Activated effector memory CD4-positive, alpha-beta T cell treated with anti-CD3 and anti-CD28 coated beads, Interleukin-2, amount 50 U/mL, for 16 hours (primary cell): ENCODE data around the gene MYO1H.
"Not testable (repeated sequence)": the region's sequence is repeated elsewhere in the genome, so short reads cannot be mapped to it uniquely, and the experiment has no call there.

Source experiments
- DNase-seq: peaks from one replicate; pipeline ENCODE4 v3.0.0-alpha.2; 2020

MYO1H gene

DNA sequence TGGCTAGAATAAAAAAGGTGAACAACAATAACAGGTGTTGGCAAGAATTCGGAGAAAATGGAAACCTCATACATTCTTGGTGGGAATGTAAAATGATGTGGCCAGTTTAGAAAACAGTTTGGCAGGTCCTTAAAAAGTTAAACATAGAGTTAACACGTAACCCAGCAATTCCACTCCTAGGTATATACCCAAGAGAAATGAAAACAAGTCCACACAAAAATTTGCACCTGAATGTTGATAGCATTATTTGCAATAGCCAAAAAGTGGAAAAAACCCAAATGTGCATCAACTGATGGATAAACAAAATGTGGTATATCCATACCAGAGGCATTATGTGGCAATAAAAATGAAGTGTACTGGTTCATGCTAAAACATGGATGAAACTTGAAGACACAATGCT lies 2.3 kb upstream of the MYO1H start:
- no peak for DNase-seq

DNA sequence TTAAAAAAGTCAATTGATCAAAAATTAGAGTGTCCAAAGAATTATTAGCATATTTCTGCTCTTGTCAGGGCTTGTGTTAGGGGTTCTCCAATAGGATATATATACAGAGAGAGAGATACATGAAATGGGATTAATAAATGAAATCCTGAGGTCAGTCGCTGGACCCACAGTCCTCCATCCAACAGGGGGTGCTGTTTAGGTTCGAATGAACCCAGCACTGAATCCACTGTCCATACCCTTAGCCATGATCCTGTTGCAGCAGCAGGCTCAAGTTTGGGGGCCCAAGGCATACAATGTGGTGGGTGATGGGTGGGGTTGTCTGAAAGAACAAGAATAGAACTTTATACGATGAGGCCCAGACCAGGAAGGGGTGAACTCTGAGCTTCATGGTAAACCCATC lies 780 bp upstream of the MYO1H start:
- no peak for DNase-seq

DNA sequence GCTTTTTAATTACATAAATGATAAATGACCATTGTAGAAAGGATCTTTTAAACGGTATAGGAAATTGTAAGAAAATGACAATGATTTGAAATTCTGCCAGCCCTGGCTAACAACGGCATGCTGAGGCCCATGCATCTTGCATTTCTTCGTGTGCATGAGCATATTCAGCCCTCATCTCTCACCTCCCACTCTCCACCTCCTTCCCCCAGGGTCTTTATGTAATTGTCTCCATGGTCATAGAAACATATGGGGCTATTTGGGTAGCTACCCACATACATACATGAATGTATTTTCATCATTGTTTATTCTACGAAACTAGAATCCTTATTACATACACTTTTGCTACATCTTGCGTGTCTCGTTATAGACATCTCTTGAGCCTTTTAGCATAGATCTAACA lies 4.5 kb downstream of the MYO1H start:
- DNase-seq, result no peak

DNA sequence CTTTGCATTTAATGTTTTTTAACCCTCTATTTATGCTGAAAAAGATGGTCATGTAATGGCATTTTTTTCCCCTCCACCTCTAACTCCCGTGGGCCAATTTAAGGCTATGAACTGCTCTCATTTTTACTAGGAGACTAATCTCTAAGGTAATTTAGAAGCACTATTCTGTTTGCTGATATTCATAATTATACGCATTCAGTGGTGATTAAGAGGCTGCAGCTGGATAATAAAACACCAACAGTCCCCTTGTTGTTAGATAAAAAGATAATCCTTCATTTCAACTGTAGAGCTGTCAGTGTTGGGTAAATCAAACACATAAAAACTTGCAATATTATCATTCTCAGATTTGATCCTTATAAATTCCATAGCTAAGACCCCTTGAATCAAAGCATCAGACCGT lies 8.9 kb downstream of the MYO1H start:
- DNase-seq, result no peak

DNA sequence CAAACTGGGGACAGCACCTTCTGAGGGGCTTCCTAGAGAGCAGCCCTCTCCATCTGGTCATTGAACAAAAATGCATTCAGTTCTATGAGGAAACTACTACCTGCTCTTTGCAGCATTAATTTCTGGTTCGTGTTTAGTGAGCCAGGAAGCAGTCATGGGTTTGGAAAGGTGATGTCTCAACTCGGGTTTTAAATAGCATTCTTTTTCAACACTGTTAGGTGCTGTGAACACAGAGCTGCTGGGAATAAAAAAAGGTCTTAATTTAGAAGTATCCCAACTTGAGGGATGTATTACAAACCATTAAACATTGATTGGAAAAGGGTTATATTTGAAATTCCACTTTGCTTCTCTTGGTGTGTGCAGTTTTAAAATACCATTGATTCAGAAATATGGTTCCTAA lies 9.3 kb downstream of the MYO1H start:
- no peak for DNase-seq

DNA sequence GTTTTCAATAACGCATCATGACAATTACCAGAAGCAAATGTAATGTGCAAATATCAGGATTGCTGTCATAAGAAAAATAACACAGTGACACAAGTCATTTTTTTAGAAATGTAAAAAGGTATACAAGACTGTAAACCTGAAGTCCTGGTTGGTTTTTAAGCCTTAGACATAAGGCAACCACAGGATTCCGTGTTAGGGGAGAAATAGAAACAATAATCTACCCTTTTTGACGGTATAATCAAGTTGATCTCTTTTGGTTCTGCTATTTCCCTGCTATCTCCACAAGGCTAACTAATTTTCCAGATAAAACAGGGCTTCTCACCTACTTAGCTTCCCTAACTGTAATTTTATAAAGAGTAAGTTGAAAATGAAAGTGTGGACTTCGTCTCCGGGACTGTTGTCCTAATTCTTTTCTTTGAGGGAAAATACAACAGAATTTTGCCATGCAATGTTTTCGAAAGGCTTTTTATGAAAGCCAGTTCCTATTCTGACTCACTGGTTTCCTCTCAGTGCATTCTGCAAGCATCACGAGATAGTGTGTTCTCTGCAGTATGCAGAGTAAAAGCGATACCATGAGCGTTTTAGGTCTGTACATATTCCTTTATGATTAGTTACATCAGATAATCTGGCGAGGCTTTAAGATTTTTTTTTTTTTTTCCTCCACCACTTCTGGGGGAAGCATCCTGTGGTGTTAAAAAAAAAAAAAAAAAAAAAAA lies 10.6 kb downstream of the MYO1H start:
- no peak for DNase-seq

DNA sequence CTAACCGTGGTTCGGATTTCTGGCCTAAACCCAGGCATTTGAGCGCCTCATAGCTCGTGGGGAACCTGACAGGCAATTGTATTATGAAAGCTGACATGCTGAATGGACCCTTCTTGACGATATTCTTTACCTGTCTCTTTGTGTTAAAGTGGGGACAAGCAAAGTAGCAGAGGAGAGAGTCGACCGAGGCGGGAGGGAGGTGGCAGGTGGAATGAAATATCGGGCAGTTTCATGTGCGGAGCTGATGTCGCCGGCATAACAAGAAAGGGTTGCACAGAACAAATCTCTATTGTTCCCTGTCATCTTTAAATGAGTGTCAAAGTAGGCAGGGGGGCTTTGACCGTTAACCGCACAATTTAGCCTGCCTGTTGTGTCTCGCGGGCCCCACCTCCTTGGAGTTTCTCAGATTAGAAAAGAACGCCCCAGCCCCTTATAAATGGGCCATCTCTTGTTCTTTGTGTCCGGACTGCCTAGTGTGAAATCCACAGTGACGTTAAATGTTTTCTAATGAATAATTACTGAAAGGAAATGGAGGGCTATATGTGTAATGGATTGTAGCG lies 11.5 kb downstream of the MYO1H start:
- DNase-seq, result no peak

DNA sequence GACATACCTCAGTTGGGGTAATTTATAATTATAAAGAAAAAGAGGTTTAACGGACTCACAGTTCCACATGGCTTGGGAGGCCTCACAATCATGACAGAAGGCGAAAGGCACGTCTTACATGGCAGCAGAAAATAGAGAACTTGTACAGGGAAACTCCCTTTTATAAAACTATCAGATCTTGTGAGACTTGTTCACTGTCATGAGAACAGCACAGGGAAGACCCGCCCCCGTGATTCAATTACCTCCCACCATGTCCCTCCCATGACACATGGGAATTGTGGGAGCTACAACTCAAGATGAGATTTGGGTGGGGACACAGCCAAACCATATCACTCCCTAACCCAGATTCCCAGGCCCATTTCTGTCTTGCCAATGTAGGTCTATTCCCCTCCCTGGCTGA lies 22.1 kb downstream of the MYO1H start:
- no peak for DNase-seq

DNA sequence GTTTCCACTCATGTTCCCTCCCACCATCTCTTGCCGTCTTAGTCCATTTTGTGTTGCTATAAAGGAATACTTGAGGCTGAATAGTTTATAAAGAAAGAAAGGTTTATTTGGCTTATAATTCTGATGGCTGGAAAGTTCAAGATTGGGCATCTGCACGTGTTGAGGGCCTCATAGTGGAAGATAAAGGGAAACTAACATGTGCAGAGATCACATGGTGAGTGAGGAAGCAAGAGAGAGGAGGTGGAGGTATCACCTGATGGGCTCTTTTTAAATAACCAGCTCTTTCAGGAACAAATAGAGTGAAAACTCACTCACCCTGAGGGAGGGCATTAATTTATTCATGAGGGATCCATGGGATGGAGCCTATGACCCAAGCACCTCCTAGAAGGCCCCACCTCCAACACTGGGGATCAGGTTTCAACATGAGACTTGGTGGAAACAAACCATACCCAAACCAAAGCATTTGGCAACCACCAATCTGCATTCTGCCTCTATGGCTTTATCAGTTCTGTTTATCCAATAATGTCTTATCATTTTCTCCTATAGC lies 29.5 kb downstream of the MYO1H start:
- no peak for DNase-seq

DNA sequence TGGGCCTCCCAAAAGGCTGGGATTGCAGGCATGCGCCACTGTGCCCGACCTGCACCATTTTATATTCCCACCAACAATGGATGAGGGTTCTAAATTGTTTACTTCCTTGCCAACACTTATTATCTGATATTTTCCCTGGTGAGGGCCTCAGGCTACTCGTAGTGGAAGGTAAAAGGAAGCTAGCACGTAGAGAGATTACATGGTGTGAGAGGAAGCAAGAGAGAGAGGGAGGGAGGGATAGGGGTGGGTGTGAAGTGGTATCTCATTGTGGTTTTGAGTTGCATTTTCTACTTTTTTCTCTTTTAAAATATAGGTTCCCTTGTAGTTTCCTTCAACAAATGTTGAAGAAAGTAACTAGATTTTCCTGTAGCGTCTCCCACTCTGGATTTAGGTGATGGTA lies 30.9 kb downstream of the MYO1H start:
- no peak for DNase-seq

DNA sequence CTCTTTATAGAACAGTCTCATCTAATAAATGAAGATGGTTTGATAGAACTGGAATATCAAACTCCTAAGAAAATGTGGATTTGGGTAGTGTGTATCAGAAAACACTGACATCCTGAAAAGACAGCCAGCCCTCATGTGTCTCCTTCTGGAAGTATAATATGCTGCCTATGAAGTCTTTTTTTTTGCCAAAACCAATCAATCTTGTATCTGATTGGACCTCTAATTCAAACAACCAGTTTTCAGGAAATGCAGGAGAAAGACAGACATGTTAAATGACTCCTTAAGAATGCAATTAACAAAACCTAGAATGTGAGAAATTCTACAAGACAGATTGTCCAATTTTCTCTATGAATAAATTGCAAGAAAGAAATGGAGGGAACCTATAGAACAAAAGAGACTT lies 34.3 kb downstream of the MYO1H start:
- no peak for DNase-seq

DNA sequence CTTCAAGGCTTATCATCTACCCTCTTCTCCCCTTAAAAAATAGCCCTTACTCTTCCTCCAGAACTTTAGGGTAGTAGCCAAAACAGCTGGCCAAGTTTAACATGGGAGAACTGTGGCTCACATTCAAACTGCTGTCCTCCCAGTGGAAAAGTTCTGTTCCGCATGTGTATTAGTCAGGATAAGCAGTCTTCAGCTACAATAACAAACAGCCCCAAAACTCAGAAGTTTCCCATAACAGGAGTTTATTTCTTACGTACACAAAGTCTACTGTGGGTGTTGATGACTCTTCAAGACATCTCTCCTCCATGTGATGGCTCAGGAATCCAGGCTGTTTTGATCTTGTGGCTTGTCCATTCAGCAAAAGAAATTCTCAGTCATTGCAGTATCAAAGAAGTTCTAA lies 35.5 kb downstream of the MYO1H start:
- DNase-seq, result no peak

DNA sequence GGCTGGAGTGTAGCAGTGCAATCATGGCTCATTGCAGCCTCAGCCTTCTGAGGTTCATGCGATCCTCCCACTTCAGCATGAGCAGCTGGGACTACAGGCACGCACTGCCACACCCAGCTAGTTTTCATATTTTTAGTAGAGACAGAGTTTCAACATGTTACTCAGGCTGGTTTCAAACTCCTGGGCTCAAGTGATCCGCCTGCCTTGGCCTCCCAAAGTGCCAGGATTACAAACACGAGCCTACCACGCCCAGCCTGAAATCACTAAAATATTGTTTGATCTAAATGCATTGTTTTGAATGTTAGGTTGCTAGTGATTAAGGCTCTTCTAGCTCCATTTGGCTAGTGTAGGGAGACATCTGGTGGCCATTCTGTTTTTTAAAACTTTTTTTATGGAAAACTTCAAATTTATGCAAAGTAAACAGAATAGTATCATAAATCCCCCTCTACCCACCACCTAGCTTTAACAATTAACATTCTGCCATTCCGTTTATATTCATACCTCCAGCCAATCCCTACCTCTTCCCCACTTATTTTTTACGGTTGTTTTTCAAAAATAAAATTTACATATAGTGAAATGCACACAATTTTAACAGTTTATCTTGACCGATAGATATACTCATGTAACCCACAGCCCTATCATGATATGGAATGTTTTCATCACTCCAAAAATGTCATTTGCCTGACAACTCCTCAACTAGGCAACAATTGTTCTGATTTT lies 37.8 kb downstream of the MYO1H start:
- no peak for DNase-seq

DNA sequence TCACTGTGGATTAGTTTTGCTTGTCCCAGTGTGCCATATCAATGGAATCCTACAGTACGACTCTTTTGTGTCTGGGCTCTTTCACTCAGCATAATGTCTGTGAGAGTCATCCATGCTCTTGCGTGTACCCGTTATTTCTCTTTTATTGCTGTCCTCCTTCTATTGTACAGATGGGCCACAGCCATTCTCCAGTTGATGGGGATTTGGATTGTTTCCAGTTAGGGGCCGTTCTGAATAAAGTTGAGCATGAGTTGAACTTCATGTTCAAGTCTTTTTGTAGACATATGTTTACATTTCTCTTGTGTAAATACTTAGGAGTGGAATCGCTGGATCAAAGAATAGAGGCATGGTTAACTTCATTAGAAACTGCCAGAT lies 38.3 kb downstream of the MYO1H start:
- no peak for DNase-seq

DNA sequence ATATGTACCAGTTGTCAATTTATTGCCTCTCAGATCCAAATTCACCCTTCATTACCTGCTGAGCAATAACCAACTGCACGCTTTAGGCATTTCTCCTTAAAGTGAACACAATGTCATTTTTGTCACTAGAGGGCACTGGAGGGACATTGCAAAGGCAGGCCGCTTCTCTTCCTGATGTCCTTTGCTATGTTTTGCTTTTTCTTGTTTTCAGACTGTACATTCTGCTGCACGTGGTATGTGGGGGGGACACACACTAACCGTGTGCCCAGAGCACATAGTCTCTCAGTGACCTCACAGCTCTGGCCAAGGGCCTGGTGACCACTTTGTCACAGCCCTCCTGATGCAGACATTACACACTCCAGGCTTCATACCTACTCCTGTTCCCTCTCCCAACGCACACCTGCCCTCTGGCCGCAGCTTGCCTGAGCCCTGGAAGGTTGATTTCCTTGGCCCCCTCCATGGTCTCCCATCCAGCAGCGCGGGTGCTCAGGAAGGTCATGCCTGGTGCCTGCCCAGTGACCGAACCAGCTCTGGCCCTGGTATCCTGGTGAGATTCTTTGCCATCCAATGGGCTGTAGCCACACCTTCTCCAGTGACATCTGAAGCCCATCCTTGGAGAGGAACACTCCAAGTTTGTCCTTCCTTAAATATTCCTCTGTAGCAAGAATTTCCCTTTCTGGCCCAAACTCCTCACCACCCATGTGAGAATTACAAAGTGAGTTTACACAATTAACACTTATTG lies 39.9 kb downstream of the MYO1H start:
- DNase-seq, result no peak

DNA sequence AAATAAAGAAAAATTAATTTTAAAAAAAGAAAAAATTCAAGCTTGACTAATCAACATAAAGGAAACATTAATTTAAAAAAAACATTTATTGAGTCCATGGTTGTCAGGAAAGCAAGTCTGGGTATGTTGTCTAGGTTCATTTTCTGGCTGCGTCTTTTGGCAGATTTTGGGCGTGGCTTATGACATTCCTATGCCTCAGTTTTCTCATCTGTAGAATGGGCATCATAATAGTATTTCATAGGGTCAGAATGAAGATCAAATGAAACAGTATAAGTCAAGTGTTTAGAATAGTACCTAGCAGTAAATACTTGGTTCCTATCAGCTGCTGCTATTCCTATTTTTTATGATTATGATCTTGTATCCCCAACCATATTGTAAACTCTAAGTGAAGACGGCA lies 40.5 kb downstream of the MYO1H start:
- DNase-seq, result no peak

DNA sequence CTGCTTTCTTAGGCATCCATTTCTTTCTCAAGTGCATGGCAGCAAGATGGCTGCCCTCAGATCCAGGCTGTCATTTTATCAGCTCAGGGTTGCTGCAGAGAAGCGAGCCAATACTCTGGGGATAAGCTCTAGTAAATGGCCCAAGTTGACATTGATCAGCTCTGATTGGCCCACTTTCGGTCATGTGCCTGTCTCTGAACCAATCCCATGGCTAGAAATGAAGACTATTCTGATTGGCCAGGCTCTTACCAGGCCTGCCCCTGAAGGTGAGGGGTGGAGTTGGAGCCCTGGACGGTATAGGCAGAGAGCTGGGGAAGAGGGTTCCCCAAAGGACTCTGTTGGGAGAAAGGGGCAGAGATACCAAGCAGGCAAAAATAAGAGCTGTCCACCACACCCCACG lies 41.4 kb downstream of the MYO1H start:
- no peak for DNase-seq

DNA sequence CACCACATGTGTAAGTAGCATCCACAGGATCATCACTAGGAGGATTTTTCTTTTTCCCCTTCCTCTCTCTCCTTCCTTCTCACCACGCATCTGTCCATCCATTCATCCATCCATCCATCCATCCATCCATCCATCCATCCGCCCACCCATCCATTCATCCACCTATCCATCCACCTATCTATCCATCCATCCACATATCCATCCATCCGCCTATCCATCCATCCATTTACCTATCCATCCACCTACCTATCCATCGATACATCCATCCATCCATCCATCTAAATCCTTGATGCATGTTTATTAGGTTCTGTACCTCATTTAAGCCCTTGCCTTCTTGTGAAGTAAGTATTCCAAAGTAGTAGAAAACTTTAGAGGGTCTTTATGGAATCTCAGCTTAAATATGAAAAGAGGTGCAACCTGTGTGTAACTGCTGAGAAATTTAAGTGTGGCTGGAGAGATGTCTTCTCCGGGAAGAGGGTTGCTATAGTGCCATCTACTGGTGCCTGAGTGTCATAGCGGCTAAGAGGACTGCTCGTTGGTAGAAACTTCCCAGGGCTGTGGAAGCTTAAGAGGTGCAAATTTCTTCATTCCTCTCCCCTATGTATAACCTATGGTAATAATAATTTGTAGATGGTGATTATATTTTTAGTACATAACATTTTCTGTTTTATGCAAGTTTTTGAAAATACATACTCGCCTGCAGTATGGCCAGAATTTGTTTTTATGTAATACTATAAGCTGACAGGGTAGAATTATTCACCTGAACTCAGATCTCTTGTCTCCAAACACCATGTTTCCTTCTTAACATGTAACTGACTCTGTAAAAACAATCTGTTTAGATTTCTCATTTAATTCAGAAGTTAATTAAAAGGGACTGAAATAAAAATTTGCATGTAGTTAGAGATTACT lies 46.0 kb downstream of the MYO1H start:
- DNase-seq, result peak; percentile 69

DNA sequence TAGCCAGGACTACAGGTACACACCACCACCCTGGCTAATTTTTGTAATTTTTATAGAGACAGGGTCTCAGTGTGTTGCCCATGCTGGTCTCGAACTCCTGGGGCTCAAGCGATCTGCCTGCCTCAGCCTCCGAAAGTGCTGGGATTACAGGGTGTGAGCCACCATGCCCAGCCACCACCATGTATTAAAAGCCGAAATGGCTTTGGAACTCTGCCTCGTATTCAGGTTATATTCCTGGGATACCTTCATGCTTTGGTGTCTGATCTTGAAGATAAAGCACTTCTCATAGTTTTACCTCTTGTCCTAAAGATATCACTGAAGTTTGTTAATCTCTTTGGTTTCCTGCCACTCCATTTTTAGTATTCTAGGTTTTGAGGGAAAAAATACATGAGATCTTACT lies 47.2 kb downstream of the MYO1H start:
- DNase-seq, result no peak

DNA sequence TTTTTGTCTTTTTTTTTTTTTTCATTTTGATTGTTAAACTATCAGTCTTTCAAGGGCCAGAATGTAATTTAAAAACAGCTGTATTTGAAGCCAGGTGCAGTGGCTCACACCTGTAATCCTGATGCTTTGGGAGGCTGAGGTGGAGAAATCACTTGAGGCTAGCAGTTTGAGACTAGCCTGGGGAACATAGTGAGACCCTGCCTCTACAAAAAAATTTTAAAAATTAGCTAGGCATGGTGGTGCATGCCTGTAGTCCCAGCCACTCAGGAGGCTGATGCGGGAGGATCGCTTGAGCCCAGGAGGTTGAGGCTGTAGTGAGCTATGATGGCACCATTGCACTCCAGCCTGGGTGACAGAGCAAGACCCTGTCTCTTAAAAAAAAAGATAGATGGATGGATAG lies 57.1 kb downstream of the MYO1H start:
- not testable (repeated sequence) for DNase-seq

DNA sequence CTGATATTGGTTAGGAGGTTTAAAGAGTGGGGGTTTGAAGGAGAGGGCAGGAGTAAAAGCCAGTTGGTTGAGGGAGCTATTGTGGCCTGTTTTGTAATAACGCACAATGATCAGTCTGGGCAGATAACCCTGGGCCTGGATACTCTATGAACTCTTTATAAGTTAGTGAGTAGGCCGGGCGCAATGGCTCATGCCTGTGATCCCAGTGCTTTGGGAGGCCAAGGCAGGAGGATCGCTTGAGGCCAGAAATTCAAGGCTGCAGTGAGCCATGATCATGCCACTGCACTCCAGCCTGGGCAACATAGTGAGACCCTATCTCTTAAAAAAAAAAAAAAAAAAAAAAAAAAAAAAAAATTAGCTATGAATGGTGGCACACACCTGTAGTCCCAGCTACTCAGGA lies 58.4 kb downstream of the MYO1H start:
- DNase-seq, result not testable (repeated sequence)

DNA sequence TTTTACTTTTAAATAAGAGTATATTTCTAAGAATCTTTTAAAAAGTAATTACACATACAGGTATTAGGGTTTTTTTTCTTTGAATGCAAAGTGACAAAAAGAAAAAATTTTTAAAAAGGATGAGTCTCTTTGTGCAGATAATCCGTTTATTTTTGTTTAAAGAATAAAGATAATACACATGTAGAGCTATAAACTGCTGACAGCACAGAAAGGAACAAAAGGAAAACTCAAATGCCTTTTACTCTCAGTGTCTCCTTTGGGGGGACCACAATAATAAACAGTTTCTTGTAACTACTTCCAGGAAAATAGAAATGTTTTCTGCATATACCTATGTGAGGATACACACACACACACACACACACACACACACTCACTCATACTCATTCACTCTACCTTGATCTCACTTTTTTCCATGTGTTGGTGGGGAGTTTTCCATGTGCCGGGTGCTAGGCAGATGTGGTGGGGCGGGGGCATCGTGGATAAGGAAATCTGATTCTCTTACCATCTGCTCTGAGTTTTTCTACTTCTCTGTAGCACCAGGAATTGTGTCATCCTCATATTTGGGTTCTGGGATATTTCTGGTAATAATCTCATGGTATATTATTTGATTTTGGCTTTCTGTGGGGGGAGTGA lies 71.3 kb downstream of the MYO1H start:
- no peak for DNase-seq
